NCI-H1417 (cell line): Measurements from ENCODE around the gene COL4A6.
A peak's percentile ranks its signal among the peaks of the same experiment; 100 is the strongest.

ENCODE experiments used
- DNase-seq, 3 experiments: peaks; one replicate each; lab custom pipeline; 2025; lab: John Stamatoyannopoulos, UW

Gene COL4A6

GRCh38 chrX:108216919-108217571, 221.2 kb downstream of the COL4A6 start:
- DNase-seq, result no peak

DNA sequence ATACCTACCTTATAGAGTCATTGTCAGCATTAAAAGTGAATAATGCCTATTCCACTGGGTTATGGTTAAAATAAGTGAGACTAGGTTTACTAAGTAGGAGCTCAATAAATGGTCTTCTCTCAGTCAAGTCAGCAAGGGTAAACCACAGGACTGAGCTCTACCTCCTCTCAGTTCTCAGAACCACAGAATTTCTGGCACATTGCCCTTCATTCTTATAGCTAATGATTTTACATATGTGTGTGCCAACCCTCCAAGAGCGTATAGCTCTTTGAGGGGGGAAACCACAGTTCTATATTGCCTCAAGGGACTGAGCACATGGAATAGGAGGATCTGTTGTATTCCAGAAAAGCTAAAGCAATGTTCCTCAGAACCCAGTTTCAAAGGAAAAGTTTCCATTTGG, 221.8 kb downstream of the COL4A6 start:
- no peak for DNase-seq

DNA sequence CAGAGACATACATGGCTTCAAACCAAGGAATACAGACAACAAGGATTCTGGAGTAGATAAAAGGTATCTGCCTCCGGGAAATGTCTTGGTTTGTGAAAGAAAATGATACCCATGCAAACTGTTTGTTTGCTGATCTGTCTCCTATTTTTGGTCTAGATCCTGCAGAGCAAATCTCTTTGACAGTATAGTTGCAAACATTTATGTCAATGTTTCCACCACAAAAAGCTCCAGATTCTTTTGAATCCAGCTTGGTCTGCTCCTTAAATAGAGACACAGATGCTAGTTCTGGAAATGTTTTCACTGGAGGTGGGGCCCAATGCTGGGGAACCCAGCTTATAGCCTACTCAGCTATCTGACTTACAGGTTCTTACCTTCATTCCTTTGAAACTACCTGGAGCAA, 226.9 kb downstream of the COL4A6 start:
- DNase-seq, result no peak

DNA sequence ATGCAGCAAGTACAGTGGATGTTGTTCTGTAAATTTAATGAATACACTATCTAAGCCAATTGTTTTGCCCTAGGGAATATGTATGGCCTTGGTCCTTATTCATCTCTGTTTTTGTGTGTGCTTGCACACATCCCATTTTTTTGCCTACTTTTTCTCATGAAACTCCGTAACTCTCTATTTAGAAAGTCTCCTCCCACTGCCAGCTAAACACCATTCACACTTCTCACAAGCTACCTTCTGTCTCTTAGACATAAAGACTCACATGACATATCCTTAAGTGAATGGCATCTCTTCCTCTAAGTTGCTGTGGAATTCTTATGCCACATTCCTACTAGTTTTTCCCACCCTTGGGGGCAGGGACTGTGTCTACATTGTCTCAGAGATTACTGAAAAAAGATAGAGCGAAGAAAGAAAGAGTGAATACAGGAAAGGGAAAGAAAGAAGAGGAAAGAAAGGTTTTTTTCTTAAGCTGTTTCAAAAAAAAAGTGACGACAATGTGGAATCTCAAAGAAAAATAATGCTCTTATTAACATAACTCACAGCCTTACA, 229.1 kb downstream of the COL4A6 start:
- no peak for DNase-seq

DNA sequence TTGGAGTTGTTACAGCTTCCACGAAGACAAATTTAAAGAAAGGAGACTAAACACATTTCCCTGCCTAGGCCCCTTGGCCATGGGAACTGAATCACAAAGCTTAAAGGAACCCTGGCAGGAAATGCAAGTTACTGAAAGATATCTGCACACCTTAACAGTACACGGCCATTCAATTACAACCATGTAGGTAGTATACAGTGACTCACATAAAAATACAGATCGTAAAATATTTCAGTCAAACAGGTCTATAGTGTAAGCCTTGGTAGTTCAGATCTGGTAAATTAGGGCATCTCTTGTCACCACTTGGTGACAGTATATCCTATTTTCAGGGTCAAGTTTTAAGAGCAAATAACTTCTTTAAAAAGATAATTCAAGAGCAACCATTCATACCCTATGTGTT, 234.7 kb downstream of the COL4A6 start:
- no peak for DNase-seq

- peak; percentile 30 to 57 (median 51) for DNase-seq
Measured at GRCh38 chrX:108199691-108200090, 238.5 kb downstream of the COL4A6 start.

- no peak for DNase-seq
Measured at GRCh38 chrX:108199041-108199440, 239.2 kb downstream of the COL4A6 start.

- no peak for DNase-seq
Measured at GRCh38 chrX:108198420-108198819, 239.8 kb downstream of the COL4A6 start.

GRCh38 chrX:108186811-108187210, 251.4 kb downstream of the COL4A6 start:
- DNase-seq, result no peak

GRCh38 chrX:108178143-108178498, 260.1 kb downstream of the COL4A6 start:
- DNase-seq, result no peak

DNA sequence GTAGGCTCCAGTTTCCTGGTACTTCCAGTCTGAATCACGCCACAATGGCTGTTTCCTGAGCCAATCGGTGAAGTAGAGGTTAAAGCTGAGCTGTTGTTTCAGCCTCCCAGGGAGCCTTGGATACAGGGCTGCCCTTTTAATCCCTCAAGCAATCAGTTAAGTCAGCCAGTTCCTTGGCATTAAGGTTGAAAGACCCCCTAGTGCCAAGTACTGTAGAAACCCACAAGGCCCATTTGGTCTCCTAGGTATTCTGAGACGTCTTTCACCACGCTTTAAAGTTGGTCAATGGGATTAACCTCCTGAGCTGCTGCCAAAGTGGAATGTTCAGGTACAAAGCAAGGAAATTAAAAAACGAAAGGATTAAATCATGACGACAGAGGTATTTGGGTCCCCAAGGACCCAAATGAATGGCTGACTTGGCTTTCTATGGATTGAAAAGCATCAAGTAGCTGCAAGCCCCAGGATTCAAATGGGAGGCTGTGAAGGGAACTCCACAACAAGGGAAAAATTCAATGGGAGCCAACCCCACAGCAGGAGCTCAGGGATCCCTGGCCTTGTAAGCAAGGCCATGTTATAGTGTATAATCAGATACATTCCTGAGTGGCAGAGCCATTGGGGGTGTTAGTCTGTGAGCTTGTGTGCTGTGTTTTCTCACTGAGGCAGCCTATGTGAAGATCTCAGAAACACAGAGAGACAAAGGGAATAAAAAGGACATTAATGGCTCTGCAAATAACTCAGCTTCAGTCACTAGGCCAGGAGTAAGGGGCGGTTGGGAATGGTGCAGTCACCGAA, 260.7 kb downstream of the COL4A6 start:
- no peak for DNase-seq

DNA sequence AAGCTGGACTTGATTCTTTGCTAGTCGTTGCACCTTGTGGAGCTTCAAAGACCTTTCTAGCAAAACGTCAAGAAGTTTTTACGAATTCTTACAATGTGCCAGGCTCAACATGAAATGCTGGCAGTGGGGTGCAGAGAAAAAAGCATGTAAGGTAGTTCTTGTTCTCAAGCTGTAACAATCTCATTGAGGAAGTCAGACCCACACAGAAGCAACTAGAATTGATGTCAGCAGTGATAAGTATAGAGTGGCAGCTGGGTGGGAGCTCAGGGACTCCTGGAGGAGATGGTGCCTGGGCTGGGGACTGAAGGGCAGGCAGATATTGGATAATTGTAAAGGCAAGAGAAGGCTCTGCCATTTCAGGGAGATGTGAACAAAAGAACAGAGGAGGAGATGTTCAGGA, 264.3 kb downstream of the COL4A6 start:
- no peak for DNase-seq

- no peak for DNase-seq
Measured at GRCh38 chrX:108171671-108172070, 266.6 kb downstream of the COL4A6 start.

DNA sequence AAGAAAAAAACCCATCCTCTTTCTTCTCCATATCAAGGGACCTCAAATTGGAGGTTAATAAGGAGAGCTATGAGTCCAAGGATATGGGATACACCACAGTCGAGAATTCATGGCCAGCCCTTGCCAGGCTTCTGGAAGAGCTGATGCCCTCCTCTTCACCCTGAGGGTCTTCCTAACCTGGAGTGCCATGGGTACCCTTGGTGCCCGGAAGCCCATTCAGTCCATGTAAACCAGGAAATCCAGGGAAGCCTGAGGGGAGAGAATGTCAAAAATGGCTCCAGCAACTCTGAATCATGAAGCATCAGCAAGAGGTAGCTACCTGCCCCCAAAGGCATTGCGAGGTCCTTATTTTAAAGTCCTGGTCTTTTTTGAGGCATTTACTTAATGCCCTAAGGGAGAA, 268.5 kb downstream of the COL4A6 start:
- DNase-seq, result no peak

DNA sequence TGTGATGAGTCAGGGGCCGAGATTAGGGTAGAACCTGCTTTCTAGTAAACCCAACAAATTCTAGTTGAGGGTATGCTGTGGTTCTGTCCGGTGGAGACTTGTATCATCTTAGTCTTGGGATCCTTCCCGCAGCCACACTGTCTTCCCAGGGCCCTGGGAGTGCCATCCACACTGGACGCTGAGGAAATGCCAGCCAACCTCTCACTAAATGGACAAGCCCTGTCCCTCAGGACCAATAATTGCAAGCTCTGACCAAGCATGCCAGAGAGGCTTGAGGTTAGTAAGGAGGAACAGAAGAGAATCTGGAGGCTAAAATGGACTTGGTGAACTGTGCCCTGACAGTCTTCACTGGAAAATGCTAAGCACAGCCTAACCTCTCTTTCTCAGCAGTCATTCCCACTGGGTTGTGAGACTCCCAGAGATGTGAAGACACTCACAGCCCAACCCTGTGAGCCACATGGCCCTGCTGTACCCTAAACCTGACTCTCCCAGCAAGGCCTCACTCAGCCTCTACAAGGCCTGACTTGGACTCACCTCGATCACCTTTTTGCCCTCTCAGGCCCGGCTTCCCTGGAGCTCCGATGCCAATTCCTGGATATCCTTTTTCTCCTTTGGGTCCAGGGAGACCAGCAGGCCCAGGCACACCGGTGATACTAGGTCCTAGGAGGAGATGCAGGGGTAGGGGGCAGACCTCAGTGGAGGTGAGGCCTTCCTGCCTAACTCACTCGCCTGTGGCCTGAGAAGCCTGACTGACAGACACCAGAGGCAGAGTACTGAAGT, 269.1 kb downstream of the COL4A6 start:
- no peak for DNase-seq

GRCh38 chrX:108167211-108167872, 270.9 kb downstream of the COL4A6 start:
- DNase-seq, result no peak

- peak in 2 of 3 experiments; percentile 13 to 53 for DNase-seq
Measured at GRCh38 chrX:108165383-108166111, 272.7 kb downstream of the COL4A6 start.

- peak in 2 of 3 experiments; percentile 24 to 48 for DNase-seq
Measured at GRCh38 chrX:108163333-108164082, 274.7 kb downstream of the COL4A6 start.

GRCh38 chrX:108162265-108162664, 276.0 kb downstream of the COL4A6 start:
- DNase-seq, result no peak

DNA sequence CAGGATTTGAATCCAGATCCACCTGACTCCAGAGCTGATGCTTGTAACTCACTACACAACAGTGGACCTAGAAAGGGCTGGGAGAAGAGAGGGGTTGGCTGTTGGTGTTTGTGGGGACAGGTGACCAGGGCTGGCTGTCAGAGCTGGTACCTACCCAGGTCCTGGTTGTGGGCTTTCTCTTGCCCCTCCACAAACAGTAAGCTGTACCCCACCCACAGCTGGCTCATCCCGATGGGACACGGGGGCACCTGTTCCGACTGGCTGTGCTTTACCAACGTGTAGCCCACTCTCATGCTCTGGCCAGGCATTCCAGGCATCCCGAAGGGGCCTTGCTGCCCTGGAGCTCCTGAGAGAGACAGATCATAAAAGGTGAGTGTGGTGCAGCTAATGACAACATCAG, 277.9 kb downstream of the COL4A6 start:
- DNase-seq, result no peak
